Stimulated activated CD8-positive, alpha-beta memory T cell treated with anti-CD3 and anti-CD28 coated beads, Interleukin-7, amount 100 ng/mL, for 24 hours (primary cell): ENCODE measurements around the gene BDH1.
A peak's percentile ranks its signal among the peaks of the same experiment; 100 is the strongest.
"Not testable (repeated sequence)": the region's sequence is repeated elsewhere in the genome, so short reads cannot be mapped to it uniquely, and the experiment has no call there.

Source experiments
- DNase-seq: peaks from one replicate; pipeline ENCODE4 v3.0.0-alpha.2; 2020; ENCODE audit warnings: low read depth

BDH1 gene

GRCh38 chr3:197578376-197578775, 22.6 kb upstream of the BDH1 start:
- no peak for DNase-seq

DNA sequence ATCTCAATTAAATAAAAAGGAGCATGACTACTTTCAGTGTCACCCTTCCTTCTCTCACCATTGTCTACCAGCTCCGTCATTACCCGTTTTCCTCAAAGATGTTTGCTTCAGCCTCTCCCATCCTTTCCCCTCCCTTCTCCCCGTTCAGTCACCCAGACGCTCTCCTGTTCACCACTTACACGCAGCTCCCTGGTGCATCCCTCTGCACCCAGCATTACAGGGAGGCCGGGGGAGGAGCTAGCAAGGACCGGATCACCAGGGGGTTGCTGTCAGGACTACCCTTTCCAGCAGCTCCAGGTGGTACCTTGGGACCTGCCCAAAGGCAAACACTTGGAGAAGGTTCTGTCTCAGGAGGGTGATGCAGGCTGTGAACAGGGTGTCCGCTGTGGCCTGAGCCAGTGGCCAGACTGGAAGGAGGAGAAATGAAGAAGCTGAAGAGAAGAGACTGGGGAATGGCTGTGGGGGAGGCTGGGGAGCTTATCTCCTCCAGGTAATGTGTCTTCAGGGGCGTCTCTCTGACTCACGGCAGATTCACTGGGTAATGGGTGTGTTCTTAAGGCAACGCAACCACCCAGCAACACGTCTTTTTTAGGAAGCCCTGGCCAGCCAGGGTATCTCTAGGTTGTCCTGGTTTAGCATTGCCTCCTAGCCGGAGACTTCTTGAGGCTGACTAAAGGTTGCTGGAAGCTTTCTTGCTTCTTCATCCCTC, 21.8 kb upstream of the BDH1 start:
- no peak for DNase-seq

DNA sequence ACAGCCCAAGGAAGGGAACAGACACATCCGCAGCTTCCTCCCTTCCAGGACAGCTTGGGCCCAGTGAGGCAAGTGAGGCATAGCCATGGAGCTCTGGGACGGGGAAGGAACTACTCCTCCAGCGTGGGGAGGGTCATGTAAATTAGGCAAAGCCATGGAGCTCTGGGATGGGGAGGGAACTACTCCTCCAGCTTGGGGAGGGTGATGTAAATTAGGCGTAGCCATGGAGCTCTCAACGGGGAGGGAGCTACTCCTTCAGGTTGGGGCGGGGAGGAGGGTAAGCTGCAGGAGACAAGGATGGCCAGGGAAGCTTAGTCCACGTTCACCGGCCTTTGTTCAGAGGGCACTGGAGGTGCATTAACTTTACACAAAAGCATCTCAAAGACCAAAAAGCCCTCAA, 21.1 kb upstream of the BDH1 start:
- no peak for DNase-seq

DNA sequence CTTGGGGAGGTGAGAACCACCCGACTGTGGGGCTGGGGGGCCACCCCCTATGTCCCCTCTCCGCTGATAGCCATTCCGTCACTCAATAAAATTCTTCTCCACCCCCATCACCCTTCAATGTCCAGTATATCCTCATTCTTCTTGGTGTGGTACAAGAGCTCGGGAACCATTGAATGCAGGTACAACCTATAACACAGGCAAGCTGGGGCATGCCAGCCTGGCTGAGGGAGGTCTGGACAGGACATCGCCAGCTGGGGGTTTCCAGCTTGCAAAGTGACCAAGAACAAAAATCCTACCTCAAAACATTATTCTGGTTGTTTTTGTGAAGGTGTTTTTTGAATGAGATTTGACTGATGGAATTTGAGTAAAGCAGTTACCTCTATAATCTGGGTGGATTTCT, 19.6 kb upstream of the BDH1 start:
- no peak for DNase-seq

DNA sequence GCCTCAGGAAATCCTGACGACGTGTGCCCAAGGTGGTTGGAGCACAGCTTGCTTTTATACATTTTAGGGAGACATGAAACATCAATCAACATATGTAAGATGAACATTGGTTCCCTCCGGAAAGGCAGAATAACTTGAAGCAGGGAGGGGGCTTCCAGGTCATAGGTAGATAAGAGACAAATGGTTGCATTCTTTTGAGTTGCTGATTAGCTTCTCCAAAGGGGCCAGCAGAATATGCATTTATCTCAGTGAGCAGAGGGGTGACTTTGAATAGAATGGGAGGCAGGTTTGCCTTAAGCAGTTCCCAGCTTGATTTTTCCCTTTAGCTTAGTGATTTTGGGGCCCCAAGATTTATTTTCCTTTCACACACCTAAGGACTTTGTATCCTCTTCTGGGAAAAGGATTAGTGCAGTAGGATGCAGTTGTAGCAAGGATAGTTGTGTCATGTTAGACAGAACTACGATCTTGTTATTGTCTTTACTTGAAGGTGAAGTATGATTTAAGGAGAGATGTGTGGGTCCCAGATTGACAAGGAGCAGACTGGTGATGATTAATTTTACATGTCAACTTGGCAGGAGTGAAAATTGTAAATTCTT, 18.7 kb upstream of the BDH1 start:
- DNase-seq: not testable (repeated sequence)

DNA sequence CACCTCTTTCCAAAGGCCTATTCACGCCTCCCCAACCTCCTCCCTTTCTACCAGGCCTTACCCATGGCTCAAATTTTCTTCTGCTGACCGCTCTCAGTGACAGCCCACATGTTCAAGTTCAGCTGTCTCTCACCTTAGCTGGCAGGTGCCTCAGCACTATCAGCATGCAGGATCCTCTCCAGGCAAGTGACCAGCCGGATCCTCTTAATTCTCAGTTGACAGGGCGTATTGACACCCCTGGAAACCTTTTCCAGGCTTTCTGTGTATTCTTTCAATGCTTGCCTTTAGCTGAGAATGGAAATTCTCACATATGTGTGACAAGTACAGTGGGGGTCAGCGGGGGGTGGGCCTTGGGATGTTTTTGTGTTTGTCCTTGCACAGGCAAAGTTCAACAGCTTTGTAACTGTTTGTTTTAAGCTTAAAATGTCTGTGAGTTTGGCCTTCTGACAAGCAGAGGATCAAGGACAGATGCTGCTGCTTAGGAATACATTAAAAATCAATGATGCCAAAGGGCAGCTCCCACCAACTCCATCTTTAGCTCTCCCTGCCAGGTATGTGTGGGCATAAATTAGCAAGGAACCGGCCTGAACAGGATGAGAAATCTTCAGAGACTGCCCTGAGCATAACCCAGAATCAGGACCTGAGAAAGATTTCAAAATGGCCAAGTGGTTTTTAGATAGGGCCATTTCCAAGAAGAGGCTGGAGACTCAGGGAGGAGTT, 17.4 kb upstream of the BDH1 start:
- no peak for DNase-seq

DNA sequence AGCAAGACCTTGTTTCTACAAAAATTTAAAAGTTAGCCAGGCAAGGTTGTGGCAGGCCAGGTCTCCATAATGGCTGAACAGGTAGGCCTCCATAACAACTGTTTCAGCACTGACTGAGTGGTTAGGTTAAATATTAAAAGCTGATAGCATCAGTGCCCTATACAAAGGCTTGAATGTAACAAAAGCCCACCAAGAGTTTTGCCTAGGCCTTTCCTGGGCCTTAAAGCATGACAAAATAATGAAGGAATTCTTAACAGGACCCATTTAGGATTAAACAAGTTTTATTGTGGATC, 16.1 kb upstream of the BDH1 start:
- DNase-seq: not testable (repeated sequence)

DNA sequence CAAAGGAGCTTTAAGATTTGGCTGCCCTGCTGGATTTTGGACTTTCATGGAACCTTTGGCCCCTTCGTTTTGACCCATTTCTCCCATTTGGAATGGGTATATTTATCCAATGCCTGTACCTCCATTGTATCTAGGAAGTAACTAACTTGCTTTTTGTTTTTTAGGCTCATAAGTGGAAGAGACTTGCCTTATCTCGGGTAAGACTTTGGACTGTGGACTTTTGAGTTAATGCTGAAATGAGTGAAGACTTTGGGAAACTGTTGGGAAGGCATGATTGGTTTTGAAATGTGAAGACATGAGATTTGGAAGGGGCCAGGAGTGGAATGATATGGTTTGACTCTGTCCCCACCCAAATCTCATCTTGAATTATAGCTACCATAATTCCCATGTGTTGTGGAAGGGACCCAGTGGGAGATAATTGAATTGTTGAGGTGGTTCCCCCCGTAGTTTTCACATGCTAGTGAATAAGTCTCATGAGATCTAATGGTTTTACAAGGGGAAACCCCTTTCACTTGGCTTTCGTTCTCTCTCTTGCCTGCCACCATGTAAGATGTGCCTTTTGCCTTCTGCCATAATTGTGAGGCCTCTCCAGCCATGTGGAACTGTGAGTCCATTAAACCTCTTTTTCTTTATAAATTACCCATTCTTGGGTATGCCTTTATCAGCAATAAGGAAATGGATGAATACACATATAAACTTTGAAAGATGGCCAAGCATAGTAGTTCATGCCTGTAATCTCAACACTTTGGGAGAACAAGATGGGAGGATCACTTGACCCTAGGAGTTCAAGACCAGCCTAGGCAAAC, 15.5 kb upstream of the BDH1 start:
- not testable (repeated sequence) for DNase-seq

GRCh38 chr3:197569433-197569832, 13.7 kb upstream of the BDH1 start:
- not testable (repeated sequence) for DNase-seq

DNA sequence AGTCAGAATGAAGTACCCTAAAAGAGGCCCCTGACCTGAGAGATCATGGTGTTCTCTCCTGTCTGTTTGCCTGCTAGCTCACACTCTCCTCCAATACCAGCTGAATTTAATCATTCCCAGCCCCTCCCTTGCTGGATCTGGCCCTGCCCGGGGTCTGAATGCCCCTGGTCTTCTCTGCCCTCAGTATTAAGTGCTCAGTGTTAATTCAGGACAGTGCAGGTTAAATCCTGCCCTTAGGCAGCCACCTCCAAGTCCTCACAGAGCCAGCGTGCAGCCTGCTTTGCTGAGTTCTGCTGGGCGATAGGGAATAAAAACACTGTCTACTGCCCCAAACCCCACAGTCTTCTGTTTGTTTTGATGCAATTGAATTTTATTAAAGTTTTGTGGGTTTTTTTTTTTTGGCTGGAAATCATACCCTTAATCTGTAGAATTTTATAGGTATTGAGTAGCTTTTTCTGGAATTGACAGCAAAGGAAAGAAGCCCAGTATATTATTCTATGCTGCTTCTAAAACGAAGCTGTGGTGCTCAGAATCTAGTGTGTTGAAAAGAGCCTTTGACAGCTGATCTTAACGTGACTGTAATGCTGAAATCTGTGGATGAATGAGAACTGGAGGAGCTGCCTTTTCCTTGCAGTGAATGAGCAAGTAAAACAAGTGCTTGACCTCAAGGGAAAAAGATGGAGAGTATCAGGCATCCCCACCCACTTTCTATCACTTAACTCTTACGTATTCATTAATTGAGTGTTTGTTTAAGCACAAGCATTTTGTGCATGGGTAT, 12.3 kb upstream of the BDH1 start:
- no peak for DNase-seq

DNA sequence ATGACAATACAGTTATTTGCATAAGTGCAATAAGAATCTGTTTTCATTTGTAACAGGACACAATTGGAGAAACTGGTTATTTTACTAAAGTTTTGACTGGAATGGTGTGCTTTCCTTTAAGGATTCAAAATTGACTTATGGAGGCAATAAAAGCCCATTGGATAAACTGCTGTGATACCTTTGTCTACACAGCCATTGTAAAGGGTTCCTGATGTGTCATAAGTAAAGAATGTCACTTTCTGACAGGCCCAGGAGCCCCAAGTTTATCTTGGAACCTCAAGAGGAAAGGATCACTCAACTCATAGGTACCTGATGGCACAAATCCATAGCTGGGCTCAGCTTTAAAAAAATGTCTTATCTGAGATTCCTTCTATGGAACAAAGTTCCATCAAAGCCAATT, 10.4 kb upstream of the BDH1 start:
- not testable (repeated sequence) for DNase-seq

DNA sequence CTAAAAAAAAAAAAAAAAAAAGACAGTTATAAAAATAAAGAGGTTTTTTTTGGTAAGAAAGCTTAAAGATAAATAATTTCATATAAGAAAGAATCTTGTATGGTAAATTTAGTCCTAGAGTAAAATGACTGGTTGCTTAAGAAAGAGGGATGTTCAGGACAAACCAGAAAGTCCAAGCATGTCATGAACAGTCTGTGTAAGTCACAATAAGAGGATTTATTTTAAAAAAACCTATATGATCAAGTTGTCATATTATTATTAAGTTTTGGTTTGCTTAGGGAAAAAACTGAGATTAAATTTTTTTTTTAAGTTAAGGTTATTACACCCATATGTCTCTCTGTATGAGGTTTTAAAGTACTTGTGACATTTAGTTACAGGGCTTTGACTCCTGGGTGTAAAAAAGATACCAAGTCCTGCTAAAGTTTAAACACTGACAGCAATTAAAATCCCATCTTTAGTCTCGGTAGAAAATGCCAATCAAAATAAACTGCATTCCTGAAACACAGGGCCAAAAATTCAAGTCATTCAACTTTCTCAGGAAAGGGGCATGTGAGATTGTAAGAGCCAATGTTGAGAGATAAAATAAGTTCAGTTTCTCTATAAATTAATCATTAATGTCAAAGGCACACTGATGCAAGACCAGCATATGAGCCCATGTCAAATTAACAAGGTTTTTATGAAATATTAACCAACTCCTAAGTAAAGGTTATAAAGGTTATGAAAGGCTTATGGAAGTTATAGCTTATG, 8.5 kb upstream of the BDH1 start:
- no peak for DNase-seq

DNA sequence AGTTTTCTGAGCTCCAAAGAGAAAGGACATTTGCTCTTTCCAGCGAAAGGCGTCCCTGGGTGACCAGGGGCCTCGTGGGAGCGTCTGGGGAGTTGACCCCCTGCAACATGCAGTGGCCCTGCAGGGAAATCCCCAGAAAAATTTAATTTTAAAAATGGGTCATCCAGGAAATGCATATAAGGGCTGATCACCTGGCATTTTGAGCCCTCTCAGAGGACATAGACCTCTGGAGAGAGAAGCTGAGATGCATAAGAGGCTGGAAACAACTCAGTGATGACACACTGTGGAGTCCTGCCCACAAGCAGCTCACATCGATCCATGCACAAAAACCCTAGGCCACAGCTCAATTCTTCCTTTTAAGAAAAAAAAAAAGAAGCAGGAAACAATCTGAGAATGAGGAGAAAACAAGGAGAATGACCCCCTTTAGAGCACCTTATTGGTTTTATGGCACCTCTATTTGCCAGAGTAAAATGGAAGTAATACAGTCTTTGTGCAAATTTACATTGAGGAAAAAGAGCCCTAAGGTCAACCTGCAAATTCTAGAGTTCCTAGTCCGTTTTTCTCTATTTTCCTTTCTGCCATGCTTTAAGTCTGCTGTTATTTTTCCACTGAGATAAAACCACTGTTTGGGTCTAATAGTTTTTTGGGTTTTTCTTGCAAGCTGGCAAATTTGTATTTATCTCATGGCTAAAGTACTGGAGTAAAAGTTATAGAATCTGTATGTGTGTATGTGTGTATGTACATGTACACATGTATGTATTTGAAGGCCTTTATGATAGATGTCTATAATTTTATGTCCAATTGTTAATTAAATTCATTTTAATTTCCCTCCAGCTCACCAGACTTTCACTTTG, 6.9 kb upstream of the BDH1 start:
- no peak for DNase-seq

- DNase-seq: no peak
Measured at GRCh38 chr3:197561926-197562325, 6.2 kb upstream of the BDH1 start.

DNA sequence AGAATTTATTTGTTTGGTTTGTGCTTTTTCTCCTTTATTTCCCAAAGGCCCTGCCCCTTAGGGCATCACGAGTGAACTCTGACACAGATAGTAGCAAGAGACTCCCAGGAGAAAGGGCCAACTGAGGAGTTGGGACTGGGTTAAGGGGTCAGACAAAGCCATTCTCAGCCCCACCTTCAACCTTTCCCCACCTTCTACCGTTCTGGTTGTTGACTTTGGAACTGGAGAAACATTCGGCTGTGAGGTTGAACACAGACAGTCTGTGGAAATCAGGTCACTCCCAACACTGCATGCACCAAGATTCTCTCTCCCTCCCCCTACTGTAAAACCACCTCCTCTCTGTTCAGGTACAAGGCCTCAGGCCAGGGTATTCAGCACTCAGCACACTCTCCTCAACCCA, 3.9 kb upstream of the BDH1 start:
- DNase-seq: no peak

DNA sequence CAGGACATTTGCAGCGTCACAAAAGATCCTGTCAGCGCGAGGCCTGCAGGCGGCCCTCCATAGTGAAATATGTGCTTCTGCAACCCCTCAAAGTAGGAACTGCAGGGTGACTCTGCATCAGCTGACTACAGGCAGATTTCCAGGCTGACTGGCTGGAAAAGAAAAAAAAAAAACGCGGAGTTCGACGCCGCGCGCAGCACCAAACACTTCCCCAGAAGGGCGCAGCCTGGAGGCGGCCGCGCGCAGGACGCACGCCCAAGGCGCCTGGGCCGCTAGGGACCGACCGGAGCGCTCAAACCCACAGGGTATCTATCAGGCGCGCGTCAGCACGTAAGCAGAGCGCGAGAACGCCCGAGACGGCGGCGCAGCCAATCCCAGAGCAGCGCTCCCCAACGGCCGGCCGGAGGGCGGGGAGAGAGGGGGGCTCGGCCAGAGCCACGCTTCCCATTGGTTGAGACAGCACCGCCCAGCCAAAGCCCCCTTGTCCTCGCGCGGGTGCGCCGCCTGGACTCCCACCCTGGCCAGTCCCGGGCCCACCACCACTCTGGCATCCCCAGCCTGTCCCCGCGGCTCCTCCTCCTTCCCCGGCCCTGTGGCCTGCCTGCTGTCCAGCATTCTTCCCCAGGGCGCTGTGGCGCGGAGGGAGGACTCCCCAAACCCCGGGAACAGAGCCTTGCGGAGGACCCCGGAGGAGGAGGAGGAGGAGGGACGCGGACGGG, 1.0 kb downstream of the BDH1 start:
- DNase-seq: peak; percentile 81

DNA sequence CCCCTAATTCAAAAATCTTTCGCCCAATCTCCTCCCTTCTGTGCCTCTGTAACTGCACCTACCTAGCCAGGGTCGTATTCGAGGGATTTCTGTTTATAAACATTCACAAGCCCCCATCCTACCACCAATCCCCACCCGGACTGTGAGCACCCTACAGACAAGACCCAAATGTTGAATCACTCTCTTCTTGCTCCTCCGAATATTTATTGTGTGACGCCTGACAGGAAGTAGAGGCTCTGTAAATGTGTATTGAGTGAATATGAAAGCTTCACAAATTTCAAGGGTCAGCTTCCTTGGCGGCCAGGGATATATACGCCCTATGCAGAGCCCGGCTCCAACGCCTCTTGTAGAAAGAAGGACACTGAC, 1.6 kb downstream of the BDH1 start:
- DNase-seq: no peak

DNA sequence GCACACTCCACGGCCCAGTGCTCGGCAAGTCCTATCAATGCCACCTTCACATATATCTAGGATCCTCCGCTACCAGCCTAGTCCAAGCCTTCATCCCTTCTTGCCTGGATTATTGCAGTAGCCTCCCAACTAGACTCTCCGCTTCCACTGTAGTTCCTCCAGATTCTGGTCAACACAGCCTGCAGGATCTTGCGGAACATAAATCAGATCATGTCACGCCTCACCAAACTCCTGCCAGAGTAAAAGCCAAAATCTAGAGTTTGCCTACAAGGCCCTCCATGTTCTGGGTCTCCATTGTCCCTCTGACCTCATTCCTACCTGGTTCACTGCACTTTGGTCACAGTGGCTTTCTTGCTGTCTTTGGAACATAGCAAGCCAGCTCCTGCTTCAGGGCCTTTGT, 3.6 kb downstream of the BDH1 start:
- DNase-seq: no peak

DNA sequence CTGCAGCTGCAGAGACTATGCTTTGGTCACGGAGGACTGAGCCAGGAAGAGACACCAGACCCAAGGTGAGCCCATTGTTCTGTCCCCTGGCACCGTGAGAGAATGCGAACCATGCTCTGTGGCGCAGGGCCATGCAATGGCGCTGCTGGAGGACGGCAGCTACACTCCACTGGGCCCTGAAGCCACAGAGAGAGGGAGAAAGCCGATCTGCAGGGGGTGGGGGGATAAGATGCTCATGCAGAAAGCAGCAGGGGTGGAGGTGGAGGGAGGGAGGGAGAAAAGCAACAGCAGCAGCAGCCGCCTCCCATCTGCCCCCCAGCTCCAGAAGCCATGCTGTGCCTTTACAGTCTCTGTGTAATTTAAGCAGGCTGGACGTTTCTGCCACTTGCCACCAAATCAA, 5.3 kb downstream of the BDH1 start:
- no peak for DNase-seq
